Putamen (tissue), 1 donor: Measurements from ENCODE around the gene TAS1R2.
"Not testable (repeated sequence)": the region's sequence is repeated elsewhere in the genome, so short reads cannot be mapped to it uniquely, and the experiment has no call there.

Source experiments
- DNase-seq: peaks from one replicate; pipeline ENCODE4 v3.0.0-alpha.2; 2016; ENCODE audit warnings: low spot score

TAS1R2 gene

DNA sequence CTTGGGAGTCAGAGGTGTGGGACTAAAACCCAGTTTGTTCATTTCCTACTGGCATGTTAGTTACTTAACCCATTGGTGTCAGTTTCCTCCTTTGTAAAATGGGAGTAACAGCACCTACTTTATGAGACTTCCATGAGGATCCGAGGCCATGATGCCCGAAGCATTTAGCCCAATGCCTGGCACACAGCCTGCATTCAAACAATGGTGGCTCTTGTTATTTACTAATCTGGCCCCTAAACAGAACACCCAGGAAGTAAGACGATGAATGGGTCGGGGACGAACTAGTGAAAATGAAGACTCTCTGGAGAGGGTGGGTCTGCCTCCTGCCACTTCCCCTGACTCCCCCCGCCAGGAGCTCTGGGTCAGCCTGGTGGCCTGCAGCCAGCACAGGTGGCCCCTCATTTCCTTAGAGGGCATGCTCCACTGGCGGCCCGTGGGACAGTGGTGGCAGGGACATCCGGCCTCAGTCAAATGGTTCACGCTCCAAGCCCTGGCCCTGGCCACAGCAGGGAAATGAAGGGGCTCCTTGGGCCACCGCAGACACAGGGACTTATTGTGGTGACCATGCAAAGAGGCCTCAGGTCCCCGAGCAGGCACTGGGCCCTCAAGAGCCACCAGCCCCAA lies 9.5 kb upstream of the TAS1R2 start:
- peak; percentile 23 for DNase-seq

DNA sequence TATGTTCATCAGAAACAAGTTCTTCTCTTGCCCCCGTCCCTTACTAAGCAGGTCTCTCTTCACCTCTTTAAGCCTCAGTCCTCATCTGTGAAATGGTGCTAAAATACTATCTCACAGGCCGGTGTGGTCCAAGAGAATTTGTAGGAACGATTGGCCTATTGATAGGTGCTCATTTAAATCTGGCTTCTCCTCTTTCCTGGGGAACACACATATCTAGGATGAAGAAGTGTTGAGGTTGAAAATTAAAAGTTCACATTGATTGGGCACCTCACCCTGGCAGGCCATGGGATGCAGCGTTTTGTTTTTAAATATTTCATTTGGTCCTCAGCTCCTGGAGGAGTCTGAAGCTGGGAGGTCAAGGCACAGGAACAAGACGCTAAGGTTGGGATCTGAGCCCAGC lies 8.9 kb upstream of the TAS1R2 start:
- DNase-seq = no peak

DNA sequence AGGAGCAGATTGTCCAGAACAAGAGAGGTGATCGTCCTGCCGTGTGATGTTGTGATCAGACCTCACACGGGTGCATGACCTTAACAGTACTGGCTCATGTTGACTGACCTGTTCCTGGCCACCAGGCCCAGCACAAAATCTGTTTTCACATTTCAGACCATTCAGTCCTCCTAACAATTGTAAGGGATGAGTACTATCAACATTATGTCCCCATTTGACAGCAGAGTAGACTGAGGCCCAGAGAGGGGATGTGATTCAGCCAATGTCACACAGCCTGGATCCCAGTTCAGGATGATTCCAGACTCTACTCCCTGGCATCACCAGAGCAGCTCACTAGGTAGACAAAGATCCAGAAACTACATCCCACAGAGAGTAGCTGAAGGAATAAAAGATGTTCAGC lies 7.4 kb upstream of the TAS1R2 start:
- no peak for DNase-seq

DNA sequence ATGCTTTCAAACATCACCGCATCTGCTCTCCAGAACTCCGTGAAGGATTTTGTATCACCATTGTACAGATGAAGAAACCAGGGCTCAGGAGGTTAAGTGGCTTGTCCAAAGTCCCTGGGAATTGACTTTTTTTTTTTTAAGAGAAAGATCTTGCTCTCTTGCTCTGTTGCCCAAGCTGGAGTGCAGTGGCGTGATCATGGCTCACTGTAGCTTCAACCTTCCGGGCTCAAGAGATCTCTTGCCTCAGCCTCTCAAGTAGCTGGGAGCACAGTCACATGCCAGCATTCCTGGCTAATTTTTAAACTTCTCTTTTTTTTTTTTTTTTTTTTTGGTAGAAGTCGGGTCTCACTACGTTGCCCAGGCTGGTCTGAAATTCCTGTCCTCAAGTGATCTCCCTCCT lies 6.9 kb upstream of the TAS1R2 start:
- DNase-seq = no peak

DNA sequence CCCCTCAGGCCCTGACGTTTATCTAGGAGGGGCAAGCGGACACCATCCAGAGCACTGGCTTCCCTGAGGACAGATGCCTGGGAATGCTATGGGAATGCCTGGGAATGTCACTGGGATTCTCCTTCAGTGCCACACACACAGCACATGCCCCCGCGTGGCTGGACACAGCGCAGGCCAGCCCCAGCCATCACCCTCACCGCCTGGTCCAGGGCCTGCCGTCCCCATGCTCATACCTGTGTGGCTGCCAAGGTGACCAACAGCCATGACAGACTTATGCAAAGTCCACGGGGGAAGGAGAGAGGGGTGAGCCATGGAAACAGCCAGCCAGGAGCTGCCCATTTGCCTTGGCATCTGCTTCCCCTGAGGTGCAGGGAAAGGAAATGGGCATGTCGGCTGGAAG lies 5.7 kb upstream of the TAS1R2 start:
- no peak for DNase-seq

DNA sequence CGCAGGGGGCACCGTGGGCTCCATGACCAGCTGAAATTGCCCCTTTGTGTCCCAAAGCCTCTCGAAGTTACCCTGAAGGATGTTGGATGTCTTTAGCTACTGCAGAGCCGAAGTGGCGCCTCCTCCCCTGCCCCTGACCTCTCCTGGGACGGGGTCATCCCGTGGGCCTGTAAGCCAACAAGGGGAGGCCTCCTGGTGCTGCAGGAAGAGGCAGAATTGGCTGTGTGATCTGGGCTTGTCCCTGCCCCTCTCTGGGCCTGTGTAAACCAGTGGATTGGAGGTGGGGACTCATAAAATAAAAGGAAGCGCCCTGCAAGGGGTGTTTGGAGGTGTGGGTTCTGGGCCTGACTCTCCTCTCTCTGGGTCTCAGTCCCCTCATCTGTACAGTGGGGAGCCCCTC lies 2.1 kb upstream of the TAS1R2 start:
- no peak for DNase-seq

DNA sequence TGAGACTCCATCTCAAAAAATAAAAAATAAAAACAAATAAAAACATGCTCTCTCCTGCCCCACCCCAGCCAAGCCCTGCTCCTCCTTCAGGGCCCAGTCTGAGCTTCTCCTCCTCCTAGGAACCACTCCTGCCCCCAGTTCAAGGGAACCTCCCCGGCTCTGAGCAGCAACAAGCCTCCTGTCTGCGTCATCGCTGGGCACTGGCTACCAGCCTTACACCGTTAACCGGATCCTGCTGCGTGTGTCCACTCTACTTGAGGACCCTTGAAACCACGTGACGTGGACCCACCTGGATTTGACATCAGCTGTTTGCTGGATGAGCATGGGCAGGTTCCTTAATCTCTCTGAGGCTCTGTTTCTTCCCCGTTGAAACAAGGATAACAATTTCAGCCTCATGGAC lies 1.6 kb upstream of the TAS1R2 start:
- no peak for DNase-seq

DNA sequence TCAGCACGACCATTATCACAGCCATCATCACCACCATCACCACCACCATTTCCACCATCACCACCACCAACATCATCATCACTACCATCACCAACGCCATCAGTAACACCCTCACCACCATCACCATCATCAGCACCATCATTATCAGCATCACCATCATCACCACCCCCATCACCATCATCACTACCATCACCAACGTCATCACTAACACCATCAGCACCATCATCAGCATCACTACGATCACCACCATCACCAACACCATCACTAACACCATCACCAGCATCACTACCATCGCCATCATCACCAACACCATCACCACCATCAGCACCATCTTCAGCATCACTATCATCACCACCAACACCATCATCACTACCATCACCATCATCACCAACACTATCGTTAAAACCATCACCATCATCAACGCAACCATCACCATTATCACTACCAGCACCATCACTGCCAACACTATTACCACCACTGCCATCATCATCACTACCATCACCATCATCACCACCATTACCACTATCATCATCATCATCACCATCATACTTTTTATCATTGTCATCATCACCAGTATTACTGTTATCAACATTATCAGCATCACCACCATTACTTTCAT lies 1.3 kb downstream of the TAS1R2 start:
- DNase-seq = no peak

DNA sequence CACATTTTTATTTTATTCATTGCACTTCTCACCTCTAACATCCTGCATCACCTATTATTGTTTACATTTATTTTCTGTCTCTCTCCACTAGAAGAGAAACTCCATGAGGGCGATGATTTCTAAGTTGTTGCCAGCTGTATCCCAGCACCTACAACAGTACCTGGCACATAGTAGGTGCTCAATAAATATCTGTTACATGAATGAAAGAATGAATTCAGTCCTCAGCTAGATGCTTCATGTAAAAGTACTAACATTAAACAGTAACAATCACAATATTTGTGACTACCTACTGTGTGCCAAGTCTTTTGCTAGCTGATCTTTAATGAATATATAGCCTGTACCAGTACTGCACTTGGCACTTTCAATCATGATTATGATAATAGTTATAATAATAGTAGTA lies 3.0 kb downstream of the TAS1R2 start:
- DNase-seq = no peak

DNA sequence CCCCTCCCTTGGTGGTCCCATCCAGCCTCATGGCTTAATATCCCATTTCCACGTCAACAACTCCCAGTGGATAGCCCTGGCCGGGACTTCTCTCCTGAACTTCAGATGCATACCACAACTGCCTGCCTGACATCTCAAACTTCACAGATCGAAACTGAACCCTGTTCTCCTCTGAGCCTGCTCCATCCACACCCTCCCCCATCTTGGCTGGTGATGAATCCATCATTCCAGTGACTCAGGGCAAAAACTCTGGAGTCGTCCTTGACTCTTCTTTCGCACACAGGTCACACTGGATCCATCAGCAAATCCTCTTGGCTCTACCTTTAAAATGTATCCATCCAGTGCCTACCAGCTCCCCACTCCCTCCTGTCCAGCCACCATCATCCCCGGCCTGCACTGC lies 3.9 kb downstream of the TAS1R2 start:
- no peak for DNase-seq

DNA sequence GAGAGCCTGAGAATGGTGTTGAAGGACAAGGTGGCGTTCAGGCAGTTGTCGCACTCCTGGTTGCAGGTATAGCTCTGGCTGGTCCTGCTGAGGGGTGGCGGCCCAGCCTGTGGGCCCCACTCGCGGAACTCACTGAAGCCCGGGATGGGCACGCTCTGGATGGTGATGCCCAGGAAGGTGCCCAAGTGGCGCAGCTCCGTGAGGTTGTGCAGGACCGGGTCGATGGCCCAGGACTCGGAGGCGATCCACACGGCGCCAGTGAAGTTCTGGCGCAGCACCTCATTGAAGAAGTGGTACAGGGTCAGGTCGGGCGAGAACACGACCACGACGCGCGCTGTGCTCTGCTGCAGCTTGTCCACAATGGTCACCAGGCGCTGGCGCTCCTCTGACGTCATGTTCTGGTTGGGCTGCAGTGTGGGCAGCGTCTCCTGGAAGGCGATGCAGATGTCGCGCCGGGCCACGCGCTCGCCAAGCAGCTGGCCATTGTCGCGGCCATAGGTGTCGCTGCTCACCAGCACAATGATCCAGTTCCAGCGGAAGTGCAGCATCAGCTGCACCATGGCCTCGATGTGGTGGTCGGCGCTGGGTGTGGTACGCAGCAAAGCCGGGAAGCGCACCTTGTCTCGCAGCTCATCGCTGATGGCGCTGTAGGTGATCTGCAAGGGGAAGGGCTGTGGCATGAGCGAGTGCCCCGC lies 5.0 kb downstream of the TAS1R2 start:
- no peak for DNase-seq

DNA sequence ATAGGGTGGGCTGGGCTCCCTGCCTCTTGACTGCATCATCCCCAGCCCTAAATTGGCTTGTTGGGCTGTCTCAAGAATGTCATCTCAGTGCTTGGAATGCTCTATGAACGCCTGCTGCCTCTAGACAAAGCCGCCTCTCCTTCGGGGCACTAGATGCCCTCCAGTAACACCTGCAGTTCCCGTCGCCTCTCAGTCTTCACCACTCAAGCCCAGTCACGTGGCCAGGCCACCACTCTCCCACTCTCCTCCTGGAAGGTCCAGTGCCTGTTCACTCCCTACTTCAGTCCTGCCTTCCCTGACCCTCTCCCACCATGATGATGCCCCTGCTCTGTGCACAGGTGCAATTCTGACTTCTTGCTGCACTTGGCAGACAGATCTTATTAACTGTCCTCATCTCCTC lies 7.0 kb downstream of the TAS1R2 start:
- no peak for DNase-seq

DNA sequence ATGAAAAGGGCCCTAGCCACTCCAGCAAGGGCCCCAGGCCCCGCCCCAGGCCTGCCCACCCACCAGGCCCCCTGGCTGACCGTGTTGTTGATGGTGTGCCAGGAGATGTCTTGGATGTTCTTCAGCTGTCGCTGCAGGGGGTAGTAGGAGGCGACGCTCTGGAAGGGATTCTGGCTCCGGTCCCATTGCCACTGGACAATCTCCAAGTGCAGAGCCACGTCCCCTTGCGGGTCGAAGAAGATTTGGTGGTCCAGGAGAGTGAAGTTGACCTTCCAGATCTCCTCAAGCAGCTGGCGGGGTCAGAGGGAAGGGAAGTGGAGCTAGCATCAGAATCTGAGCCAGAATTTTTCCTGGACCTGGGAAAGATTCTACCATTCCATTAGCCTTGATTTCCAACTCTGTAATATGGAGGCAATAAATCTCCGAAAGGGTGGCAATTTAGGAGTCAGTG lies 10.2 kb downstream of the TAS1R2 start:
- DNase-seq = no peak

DNA sequence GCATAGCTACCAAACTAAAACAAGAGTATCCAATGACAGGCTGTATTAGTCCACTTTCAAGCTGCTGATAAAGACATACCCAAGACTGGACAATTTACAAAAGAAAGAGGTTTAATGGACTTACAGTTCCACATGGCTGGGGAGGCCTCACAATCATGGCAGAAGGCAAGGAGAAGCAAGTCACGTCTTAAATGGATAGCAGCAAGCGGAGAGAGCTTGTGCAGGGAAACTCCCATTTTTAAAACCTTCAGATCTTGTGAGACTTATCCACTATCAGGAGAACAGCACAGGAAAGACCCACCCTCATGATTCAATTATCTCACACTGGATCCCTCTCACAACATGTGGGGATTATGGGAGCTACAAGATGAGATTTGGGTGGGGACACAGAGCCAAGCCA lies 11.7 kb downstream of the TAS1R2 start:
- DNase-seq = not testable (repeated sequence)

DNA sequence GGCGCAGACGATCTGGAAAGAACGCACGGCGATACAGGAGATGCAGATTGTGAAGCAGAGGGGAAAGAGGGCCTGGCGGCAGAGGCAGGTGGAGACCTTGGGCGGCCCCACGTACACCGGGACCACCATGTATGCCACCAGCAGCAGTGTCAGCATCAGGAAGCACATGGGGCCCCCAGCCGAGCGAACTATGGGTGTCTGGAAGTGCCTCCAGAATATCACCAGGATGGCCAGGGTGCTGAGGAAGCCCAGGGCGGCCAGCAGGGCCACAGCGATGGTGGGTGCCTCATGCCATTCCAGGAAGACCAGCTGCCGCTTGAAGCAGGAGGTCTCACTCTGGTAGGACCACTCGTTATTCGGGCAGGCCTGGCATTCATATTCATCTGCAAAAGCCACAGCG lies 19.3 kb downstream of the TAS1R2 start:
- DNase-seq = no peak

DNA sequence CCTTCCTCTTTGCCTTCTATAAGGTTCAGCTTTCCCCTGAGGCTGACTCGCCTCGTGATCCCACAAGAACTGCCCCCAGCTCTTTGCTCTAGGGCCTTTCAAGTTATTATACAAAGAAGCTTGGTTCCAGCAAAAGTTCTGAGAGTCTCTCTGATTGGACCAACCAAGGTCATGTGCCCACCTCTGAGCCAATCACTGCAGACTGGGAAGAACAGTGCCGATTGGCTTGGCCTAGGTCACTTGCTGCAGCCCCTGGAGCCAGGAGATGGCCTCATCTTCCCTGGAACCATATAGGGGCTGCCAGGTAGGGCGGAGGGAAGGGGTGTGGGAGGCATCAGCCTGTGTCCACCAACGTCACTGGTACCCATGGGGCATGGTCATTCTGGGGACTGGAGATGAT lies 22.8 kb downstream of the TAS1R2 start:
- DNase-seq = no peak

DNA sequence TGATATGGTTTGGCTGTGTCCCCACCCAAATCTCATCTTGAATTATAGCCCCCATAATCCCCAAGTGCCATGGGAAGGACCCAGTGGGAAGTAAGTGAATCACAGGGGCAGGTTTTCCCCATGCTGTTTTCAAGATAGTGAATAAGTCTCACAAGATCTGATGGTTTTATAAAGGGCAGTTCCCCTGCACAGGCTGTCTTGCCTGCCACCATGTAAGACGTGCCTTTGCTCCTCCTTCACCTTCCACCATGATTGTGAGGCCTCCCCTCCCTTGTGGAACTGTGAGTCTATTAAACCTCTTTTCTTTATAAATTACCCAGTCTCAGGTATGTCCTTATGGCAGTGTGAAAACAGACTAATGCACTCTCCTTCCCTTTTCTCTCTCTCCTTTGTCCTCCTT lies 27.1 kb downstream of the TAS1R2 start:
- DNase-seq = not testable (repeated sequence)

DNA sequence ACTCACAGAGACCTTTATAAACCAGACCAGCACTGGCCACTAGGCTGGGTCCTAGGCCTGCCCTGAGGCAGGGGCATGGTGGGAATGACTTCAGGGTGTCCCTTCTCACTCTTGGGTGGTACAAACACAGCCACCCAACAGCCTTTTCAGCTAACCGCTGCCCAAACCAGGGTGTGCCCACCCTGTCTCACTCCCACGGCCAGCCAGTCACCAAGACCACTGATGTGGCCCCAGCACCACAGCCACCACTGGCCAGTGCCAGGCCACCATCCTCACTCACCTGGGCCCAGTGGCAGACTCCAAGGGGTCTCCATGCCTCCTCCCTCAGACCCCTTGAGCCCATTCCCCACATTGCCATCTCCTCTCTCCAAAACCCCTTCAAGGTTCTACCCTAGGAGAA lies 27.8 kb downstream of the TAS1R2 start:
- DNase-seq = no peak

DNA sequence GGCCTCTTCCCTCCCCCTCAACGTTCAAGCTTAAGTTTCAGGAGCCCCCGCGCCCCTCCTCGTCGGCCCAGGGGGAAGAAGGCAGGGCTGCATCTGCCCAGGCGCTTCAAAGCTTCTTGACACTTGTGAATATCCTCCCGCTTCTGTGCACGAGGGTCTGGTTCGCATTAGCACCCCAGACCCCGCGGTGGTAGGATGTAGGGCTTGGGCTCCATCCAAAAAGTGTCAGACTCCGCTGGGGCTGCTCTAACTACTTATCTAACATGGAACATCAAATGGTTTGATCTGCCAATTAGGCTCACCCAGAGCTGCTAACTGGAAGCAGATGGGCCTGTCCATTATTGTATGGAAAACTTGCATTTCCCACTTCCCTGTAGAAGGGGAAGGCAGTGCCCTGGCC lies 28.9 kb downstream of the TAS1R2 start:
- no peak for DNase-seq

DNA sequence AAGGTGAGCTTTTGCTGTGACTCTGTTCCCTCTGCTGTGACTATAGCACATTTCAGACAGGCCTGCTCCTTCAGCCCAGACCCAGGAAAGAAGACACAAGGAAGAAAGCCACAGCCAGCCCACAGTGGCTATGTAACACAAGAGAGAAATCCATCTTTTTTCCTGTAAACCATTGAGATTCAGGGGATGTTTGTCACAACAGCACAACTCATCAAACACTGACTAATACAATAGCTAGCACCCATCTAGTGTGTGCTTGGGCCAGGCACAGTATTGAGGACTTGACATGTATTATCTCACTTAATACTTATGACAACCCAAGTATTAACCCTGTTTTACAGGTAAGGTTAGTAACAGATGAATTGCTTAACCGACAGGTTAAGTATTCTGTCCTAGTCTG lies 29.8 kb downstream of the TAS1R2 start:
- no peak for DNase-seq

DNA sequence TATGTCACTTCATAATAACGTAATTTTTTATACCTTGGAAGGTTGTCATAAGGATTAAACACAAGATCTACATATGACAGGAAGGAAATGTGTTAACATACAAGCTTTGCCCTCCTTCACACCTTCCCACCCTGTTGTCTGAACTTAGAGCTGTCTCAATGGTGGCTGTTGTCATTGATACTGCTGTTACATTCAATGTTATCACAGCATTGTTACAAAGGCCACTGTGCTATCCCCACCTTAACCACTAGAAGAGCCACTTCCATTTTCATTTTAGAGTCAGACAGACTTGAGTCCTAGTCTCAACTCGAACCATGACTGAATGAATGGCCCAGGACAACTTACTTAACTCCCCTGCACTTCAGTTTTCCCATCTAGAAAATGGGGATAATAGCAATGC lies 31.2 kb downstream of the TAS1R2 start:
- DNase-seq = no peak

DNA sequence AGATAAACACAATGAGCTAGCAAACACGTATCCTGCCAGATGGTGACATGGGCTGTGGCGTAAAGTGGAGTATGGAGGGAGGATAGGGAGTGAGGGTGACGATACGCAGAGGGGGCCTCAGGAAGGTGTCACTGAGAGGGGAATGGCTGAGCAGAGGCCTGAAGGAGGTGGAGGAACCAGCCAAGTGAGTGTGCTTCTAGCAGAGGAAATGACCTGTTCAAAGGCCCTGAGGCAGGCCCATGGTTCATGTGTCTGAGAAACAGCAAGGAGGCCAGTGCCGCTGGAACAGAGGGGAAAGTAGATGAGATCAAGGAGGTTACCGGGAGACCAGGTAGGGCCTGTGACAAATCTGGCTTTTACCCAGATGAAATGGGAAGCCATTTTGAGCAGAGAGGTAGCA lies 36.0 kb downstream of the TAS1R2 start:
- DNase-seq = no peak

DNA sequence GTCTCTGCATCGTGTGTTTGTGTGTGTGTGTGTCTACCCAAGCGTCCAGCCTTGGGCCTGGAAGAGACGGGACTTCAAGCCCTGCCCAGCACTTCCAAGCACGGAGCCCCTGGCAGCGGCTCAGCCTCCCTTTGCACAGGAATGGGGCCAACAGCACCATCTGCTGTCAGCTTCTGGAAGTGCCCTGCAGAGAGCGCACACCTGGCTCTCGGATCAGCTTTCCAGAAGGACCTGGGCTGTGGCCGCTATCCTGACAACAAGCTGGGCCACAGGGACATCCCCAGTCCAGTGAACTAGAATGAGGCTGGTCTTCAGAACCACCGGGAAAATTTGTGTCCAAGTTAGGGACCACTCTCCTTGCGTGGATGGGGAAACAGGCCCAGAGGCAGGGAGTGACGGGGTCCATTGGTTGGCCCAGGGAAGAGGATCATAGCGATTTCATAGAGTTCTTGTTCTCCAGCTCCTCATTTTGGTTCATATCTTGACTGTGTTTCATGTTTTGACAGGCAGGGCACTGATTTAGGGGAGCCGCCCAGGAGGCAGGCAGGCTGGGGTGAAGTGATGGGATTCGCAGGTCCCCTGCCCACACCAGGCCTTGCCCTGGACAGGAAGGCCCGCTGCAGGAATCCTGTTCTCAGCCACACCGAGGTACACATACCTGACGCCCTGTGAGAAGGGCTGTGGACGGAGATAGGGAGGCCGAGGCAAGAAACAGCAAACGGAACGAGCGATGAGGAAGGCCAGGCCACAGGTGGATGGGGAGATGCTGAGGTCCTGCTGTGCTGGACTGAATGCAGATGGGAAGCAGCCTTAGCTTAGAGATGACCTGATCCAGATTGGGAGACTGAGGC lies 38.4 kb downstream of the TAS1R2 start:
- DNase-seq = peak; percentile 12
